Measurements from ENCODE around the gene HADHA.

DNA sequence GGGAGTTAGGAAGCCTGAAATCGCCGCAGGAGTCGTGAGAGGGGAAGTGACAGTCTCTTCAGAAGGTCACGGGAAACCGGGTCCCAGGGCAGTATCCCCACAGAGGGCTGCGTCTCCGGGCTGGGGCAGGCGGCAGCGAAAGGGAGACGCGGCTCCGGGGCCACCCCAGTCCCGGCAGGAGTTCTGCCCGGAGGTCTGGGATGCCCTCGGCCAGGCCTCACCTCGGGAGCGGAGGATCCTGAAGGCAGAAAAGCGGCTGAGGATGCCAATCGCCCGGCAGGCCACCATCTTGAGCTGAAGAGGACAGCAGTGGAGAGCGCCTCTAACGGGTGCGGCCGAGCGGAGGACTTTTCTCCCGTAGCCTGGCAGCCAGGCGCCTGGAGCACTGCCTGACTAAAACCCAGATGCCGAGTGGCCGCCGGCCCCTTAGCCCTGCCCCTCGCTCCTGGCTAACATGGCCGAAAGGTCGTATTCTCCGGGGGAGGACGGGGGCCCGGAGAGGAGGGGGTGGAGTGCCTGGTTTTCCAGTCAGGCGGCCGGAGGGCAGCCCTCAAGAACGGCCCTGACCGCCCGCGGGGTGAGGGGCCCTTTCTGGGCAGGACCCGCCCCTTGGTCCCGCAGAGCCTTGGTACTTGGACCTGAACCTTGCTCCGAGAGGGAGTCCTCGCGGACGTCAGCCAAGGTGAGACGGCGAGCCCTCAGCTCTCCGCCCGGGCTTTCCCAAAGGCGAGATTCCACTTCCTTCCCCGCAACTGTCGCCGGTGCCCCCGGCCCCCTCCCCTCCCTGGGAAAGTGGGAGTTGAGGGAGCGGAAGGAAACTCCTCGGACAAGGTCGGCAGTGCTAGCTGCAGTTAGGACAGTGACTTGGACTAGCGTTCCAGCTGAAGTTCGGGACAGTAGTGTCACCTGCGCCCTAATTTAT lies at the start of gene HADHA, which contains the start of gene HADHB:
- TF ChIP-seq, protein P1, sequence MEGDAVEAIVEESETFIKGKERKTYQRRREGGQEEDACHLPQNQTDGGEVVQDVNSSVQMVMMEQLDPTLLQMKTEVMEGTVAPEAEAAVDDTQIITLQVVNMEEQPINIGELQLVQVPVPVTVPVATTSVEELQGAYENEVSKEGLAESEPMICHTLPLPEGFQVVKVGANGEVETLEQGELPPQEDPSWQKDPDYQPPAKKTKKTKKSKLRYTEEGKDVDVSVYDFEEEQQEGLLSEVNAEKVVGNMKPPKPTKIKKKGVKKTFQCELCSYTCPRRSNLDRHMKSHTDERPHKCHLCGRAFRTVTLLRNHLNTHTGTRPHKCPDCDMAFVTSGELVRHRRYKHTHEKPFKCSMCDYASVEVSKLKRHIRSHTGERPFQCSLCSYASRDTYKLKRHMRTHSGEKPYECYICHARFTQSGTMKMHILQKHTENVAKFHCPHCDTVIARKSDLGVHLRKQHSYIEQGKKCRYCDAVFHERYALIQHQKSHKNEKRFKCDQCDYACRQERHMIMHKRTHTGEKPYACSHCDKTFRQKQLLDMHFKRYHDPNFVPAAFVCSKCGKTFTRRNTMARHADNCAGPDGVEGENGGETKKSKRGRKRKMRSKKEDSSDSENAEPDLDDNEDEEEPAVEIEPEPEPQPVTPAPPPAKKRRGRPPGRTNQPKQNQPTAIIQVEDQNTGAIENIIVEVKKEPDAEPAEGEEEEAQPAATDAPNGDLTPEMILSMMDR (optimal IDR thresholded peaks at IDR 0.05 in 1 of 3, IDR thresholded peaks at IDR 0.05 in 1 of 3, conservative IDR thresholded peaks at IDR 0.05 in 1 of 3; ENCODE audit: extremely low read depth in 1 of 3, insufficient read depth in 2 of 3, low read length in 3 of 3) = peak in 2 of 3 experiments; percentile 34 to 38
- no peak for TF ChIP-seq EZH2 (IDR thresholded peaks at IDR 0.05; ENCODE audit: low read length)

Measured in keratinocyte (primary cell).